Stomach (tissue), 19 donors: ENCODE data around the gene C5orf58. TPM values are rescaled to one million over a fixed set of nuclear protein-coding genes. Genes with fewer than 3 reads are reported as not detected.

Experiments used
- DNase-seq, 2 donors: peaks; one replicate each; pipeline versions ENCODE4 v3.0.0 to v3.0.0-alpha.2; 2013 to 2019
- H3K27ac ChIP-seq, 5 donors: fragments of 200-600 bp in 4 of 5; sonication (generic) in 4 of 5; one replicate each; pipeline ENCODE4 v1.5.1; 2013 to 2019; ENCODE audit warnings: mild to moderate bottlenecking in 1 of 5, moderate library complexity in 1 of 5
- H3K27me3 ChIP-seq, 3 donors: fragments of 200-600 bp; sonication (generic); one replicate each; pipeline ENCODE4 v1.5.1; 2017 to 2019; ENCODE audit warnings: mixed run types in 1 of 3
- H3K36me3 ChIP-seq, 4 donors: fragments of 200-600 bp; sonication (generic); 1 replicate in 3 of 4; 2 replicates in 1 of 4; pipeline ENCODE4 v1.5.1; 2016 to 2019
- H3K4me1 ChIP-seq, 4 donors: fragments of 200-600 bp; sonication (generic); one replicate each; pipeline ENCODE4 v1.5.1; 2016 to 2019
- H3K4me3 ChIP-seq, 4 donors: fragments of 200-600 bp; sonication (generic) in 3 of 4; one replicate each; pipeline ENCODE4 v1.5.1; 2016 to 2019; ENCODE audit warnings: mild to moderate bottlenecking in 1 of 4
- H3K9me3 ChIP-seq, 4 donors: fragments of 200-600 bp; sonication (generic); one replicate each; pipeline ENCODE4 v1.5.1; 2016 to 2019
- CTCF ChIP-seq, 7 experiments: fragments of 450-650 bp in 4 of 7; fragments of 200-600 bp in 3 of 7; sonication (generic) in 3 of 7; IDR thresholded peaks; one replicate each; pipeline ENCODE4 v1.5.1; 2016 to 2019; ENCODE audit warnings: antibody characterized with exemption in 7 of 7, control low read depth in 2 of 7, mild to moderate bottlenecking in 1 of 7
- EP300 ChIP-seq: sonication (generic); formaldehyde crosslinking; IDR thresholded peaks from one replicate; pipeline ENCODE4 v1.6.1; 2017; ENCODE audit warnings: antibody characterized with exemption
- POLR2A ChIP-seq, 4 donors: fragments of 450-650 bp; IDR thresholded peaks; one replicate each; pipeline ENCODE4 v1.6.1; 2016; ENCODE audit warnings: antibody characterized with exemption in 4 of 4, control low read depth in 2 of 4, mild to moderate bottlenecking in 1 of 4, moderate library complexity in 1 of 4
- POLR2AphosphoS5 ChIP-seq, 3 donors: sonication (generic); formaldehyde crosslinking; IDR thresholded peaks; one replicate each; pipeline ENCODE4 v1.6.1; 2016; ENCODE audit warnings: antibody characterized with exemption in 3 of 3
- WGBS, 5 donors: extraction: QIAGEN DNeasy Blood & Tissue Kit in 3 of 5; methylation state at CpG; one replicate each; pipeline versions ENCODE4 v1.1.5 to v1.1.7; 2013 to 2018; 5-methylcytosine and 5-hydroxymethylcytosine counted together
- intact Hi-C: fragments of 100-400 bp; cut with DNase I; formaldehyde crosslinking; loops from one replicate; pipeline ENCODE4 v1.15.1; 2023; ENCODE audit warnings: low total_unique reads
- long read RNA-seq, 10 donors: transcript quantifications; one replicate each; lab custom pipeline, GENCODE V29; 2026
- polyA plus RNA-seq, 3 donors: library from polyadenylated mRNA; stranded (reverse); fragments of 200-250 nt; gene quantifications; one replicate each; pipeline ENCODE4 v1.2.3, GENCODE V29; 2013
- total RNA-seq, 5 donors: library from RNA; depleted of rRNA; stranded (reverse); fragments of >200 nt; gene quantifications; one replicate each; pipeline versions ENCODE4 v1.1.0 to v1.2.3, GENCODE V29; 2014 to 2016
- donor health status: healthy with polysubstance abuse.
- donor health status: Bipolar disorder and iron deficiency.
- donor health status: healthy.

C5orf58 gene
- total RNA-seq = under 1 TPM in 1 of 5 donors, not detected in 4; 0.43 TPM
- polyA plus RNA-seq = 1 to 10 TPM in 1 of 3 donors, not detected in 2; 4.6 TPM
- long read RNA-seq, donor 1 = 0 reads
- long read RNA-seq, donor 2 = 0 reads
- long read RNA-seq, donor 3 = 0 reads
- long read RNA-seq, donor 4 = 0 reads
- long read RNA-seq, donor 5 = 0 reads
- long read RNA-seq, donor 6 = 0 reads
- long read RNA-seq, donor 7 = 0 reads
- long read RNA-seq, donor 8 = 0 reads
- long read RNA-seq, donor 9 = 0 reads
- long read RNA-seq, donor 10 = 0 reads

- H3K9me3 ChIP-seq = no peaks in the 10 kb centered on the region
- no peaks in the 10 kb centered on the region for H3K36me3 ChIP-seq
- H3K4me3 ChIP-seq = no peak within 1 kb of the TSS
- H3K27me3 ChIP-seq = no peaks in the 10 kb centered on the region
- no peak for TF ChIP-seq POLR2AphosphoS5 (IDR thresholded peaks at IDR 0.05)
- TF ChIP-seq EP300 = no peak
- no peak for TF ChIP-seq POLR2A (IDR thresholded peaks at IDR 0.05)
- no peak for TF ChIP-seq CTCF (IDR thresholded peaks at IDR 0.05)
- intact Hi-C loops = no loop called here
- no peak within 1 kb of the TSS for H3K27ac ChIP-seq
- H3K4me1 ChIP-seq = no peaks in the 10 kb centered on the region
- WGBS, 5 donors = 88 to 94% (median 93%) methylated on average over 24 to 27 of the region's 27 CpGs
- DNase-seq = no peak
Observed at GRCh38 chr5:170232786-170233185, at the start of gene C5orf58. Gene C5orf58, plus strand, starts transcription at chr5:170232985. Its CDS starts 1,992 bp downstream, at chr5:170234977.

DNA sequence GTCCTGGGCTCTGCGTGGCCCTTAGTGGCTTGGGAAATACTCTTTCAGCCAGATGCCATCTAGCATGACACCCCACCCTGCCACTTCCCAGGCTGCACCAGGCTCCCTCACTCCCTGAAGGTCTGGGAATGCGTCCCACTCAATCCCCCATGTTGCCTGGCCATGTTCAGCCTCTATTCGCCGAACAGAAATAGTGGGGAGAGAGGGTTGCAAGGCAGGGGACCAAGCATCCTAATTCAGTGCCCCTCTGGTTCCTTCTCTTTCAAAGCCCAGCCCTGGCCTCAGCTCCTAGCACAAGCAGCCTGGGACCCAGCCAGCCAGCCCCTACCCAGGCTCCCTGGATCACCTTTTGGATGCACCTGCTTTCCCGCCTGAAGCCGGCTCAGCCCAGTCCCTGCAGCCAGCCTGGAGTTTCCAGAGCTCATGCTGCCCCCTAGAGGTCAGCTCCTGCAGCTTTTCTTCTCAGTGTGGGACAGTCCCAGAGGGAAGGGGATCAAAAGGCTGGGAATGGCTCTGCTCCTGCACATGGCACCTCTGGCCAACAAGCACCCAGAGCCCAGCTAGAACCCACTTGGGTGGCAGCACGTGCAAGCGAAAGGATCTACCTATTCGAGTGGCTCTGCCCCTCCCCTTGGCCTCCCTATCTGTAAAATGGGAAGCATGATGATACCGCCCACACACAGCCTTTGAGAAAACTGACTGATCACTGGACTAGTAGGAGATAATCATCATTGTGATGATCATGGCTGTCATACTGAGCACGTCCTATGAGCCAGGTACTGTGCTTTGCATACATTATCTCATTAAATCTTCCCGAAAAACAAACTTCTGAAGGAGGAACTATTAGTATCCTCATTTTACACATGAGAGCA, 48.7 kb upstream of the C5orf58 start:
- Histone ChIP-seq H3K27ac (no peak overlapping the region), H3K27me3 (no peaks in the 10 kb centered on the region), H3K9me3 (no peaks in the 10 kb centered on the region), H3K4me1 (no peaks in the 10 kb centered on the region), H3K4me3 (no peak overlapping the region), H3K36me3 (no peaks in the 10 kb centered on the region)
- intact Hi-C loops = no loop called here
- DNase-seq = peak; percentile 55 to 80
- TF ChIP-seq POLR2AphosphoS5 (IDR thresholded peaks at IDR 0.05) (no peak), CTCF (IDR thresholded peaks at IDR 0.05) (peak in 5 of 7 experiments; percentile 16 to 60 (median 23)), EP300 (no peak)
- WGBS, 5 donors = 48 to 81% (median 51%) methylated on average over 7 to 12 of the region's 12 CpGs

- Histone ChIP-seq H3K36me3 (no peaks in the 10 kb centered on the region), H3K4me3 (no peak overlapping the region), H3K4me1 (no peaks in the 10 kb centered on the region), H3K27ac (no peak overlapping the region), H3K27me3 (no peaks in the 10 kb centered on the region), H3K9me3 (no peaks in the 10 kb centered on the region)
- TF ChIP-seq POLR2AphosphoS5 (IDR thresholded peaks at IDR 0.05) (no peak), POLR2A (IDR thresholded peaks at IDR 0.05) (no peak), EP300 (no peak), CTCF (IDR thresholded peaks at IDR 0.05) (no peak)
- intact Hi-C loops = no loop called here
- 78 to 90% (median 85%) methylated on average over 4 of the region's 4 CpGs for WGBS, 5 donors
- DNase-seq = no peak
Observed at GRCh38 chr5:170184737-170185136, 48.0 kb upstream of the C5orf58 start.

GRCh38 chr5:170186156-170186555, 46.6 kb upstream of the C5orf58 start:
- Histone ChIP-seq H3K4me1 (no peaks in the 10 kb centered on the region), H3K27ac (no peak overlapping the region), H3K27me3 (no peaks in the 10 kb centered on the region), H3K9me3 (no peaks in the 10 kb centered on the region), H3K36me3 (no peaks in the 10 kb centered on the region), H3K4me3 (no peak overlapping the region)
- intact Hi-C loops = no loop called here
- WGBS, 5 donors = 67 to 84% (median 73%) methylated on average over 3 of the region's 3 CpGs
- TF ChIP-seq EP300 (no peak), CTCF (IDR thresholded peaks at IDR 0.05) (no peak), POLR2AphosphoS5 (IDR thresholded peaks at IDR 0.05) (no peak), POLR2A (IDR thresholded peaks at IDR 0.05) (no peak)
- DNase-seq = no peak
